Motor neuron (in vitro differentiated cells): Measurements from ENCODE around the gene PDGFC. TPM values are rescaled to one million over a fixed set of nuclear protein-coding genes. Genes with fewer than 3 reads are reported as not detected.
"Not testable (repeated sequence)": the region's sequence is repeated elsewhere in the genome, so short reads cannot be mapped to it uniquely, and the experiment has no call there.

Source experiments
- ATAC-seq, 8 experiments: fragments of 200-7000 bp; cut with Tn5 transposase; replicated peaks in 6 of 8; 2 replicates each; pipeline ENCODE4 v1.8.0; 2021; ENCODE audit warnings: mild to moderate bottlenecking in 8 of 8, moderate library complexity in 8 of 8
- H3K27ac ChIP-seq, 2 donors: fragments of 250-450 bp; sonication (Bioruptor Pico); 2 replicates each; pipeline ENCODE4 v1.9.0; 2021; ENCODE audit warnings: antibody characterized with exemption in 2 of 2, mild to moderate bottlenecking in 2 of 2, moderate library complexity in 1 of 2
- H3K4me1 ChIP-seq, 2 donors: fragments of 250-450 bp; sonication (Bioruptor Pico); replicated peaks in 1 of 2; 2 replicates each; pipeline ENCODE4 v1.6.1; 2021; ENCODE audit warnings: antibody characterized with exemption in 2 of 2, mild to moderate bottlenecking in 2 of 2, moderate library complexity in 1 of 2
- H3K4me3 ChIP-seq, 5 donors: fragments of 250-450 bp; sonication (Bioruptor Pico); 2 replicates each; pipeline ENCODE4 v1.9.0; 2021; ENCODE audit warnings: antibody characterized with exemption in 5 of 5, mild to moderate bottlenecking in 5 of 5, moderate library complexity in 4 of 5
- WGBS, 10 experiments: fragments of 450-650 bp; shearing (Covaris generic); methylation state at CpG; one replicate each; pipeline ENCODE4 v1.0.0; 2022; 5-methylcytosine and 5-hydroxymethylcytosine counted together
- in situ Hi-C, 9 experiments: fragments of 400-800 bp; cut with MboI; loops; one replicate each; pipeline ENCODE4 v1.15.0; 2021; ENCODE audit warnings: low sequenced_read_pairs in 9 of 9, low pct_unique_long_range_greater_than_20kb in 2 of 9; ENCODE audit not compliant: unreplicated experiment in 9 of 9
- total RNA-seq, 8 experiments: library from RNA; unstranded; fragments of 300-600 nt; gene quantifications; 2 replicates each; pipeline versions ENCODE4 v1.2.3 to v1.2.4, GENCODE V29; 2022

PDGFC gene
- total RNA-seq, 8 experiments from 2014 or later, result 5.4 to 43.0 (median 6.2) TPM

GRCh38 chr4:156942991-156943390 lies 28.6 kb downstream of the PDGFC start:
- H3K27ac ChIP-seq, result peak overlapping the region in 1 of 2 donors; percentile 16
- no peak for ATAC-seq
- peaks cover 42 to 82% of the 10 kb centered on the region in 2 donors for H3K4me1 ChIP-seq
- in situ Hi-C loops, result no loop called here
- 50 to 100% (median 77%) methylated on average over 1 to 4 of the region's 4 CpGs; no CpG with 5 or more reads in 2 of the 10 experiments for WGBS, 10 experiments
- no peak overlapping the region for H3K4me3 ChIP-seq

GRCh38 chr4:156941940-156942548 lies 29.6 kb downstream of the PDGFC start:
- H3K4me3 ChIP-seq, result no peak overlapping the region
- peak in 7 of 8 experiments; percentile 40 to 94 (median 88) for ATAC-seq
- 0 to 89% (median 5%) methylated on average over 1 to 7 of the region's 7 CpGs for whole genome bisulfite sequencing, 10 experiments
- H3K4me1 ChIP-seq, result peaks cover 37 to 73% of the 10 kb centered on the region in 2 donors
- H3K27ac ChIP-seq, result peak overlapping the region; percentile 41 to 54
- in situ Hi-C loops, result no loop called here

- H3K27ac ChIP-seq, result no peak overlapping the region
- peaks cover 23 to 52% of the 10 kb centered on the region in 2 donors for H3K4me1 ChIP-seq
- in situ Hi-C loops, result no loop called here
- no peak for ATAC-seq
- 12 to 100% (median 84%) methylated on average over 1 to 2 of the region's 2 CpGs for WGBS, 10 experiments
- H3K4me3 ChIP-seq, result no peak overlapping the region
Measured at GRCh38 chr4:156939801-156940200, 31.8 kb downstream of the PDGFC start.

- H3K4me3 ChIP-seq, result no peak overlapping the region
- ATAC-seq, result peak in 2 of 8 experiments; percentile 68 to 85
- H3K4me1 ChIP-seq, result peaks cover 19 to 45% of the 10 kb centered on the region in 2 donors
- no peak overlapping the region for H3K27ac ChIP-seq
- in situ Hi-C loops, result no loop called here
- 5 to 100% (median 63%) methylated on average over 1 to 3 of the region's 3 CpGs; no CpG with 5 or more reads in 1 of the 10 experiments for WGBS, 10 experiments
Measured at GRCh38 chr4:156939139-156939538, 32.5 kb downstream of the PDGFC start.

GRCh38 chr4:156934259-156934635 lies 37.4 kb downstream of the PDGFC start:
- H3K27ac ChIP-seq, result no peak overlapping the region
- WGBS, 10 experiments, result 50 to 100% (median 100%) methylated on average over 1 to 2 of the region's 2 CpGs; no CpG with 5 or more reads in 1 of the 10 experiments
- no peak for ATAC-seq

GRCh38 chr4:156933633-156934258 lies 37.9 kb downstream of the PDGFC start:
- in situ Hi-C loops, result no loop called here
- Histone ChIP-seq H3K4me1 (peaks cover 4% of the 10 kb centered on the region in 2 donors), H3K4me3 (no peak overlapping the region), H3K27ac (no peak overlapping the region)
- ATAC-seq, result peak; percentile 69 to 99 (median 86)
- 31 to 100% (median 81%) methylated on average over 1 to 5 of the region's 5 CpGs; no CpG with 5 or more reads in 1 of the 10 experiments for WGBS, 10 experiments

More at GRCh38 chr4:156934259-156934635, 37.4 kb downstream of the PDGFC start:
- H3K4me3 ChIP-seq, result no peak overlapping the region
- in situ Hi-C loops, result no loop called here
- H3K4me1 ChIP-seq, result peaks cover 4 to 8% of the 10 kb centered on the region in 2 donors

- H3K4me3 ChIP-seq, in situ Hi-C loops, H3K4me1 ChIP-seq, H3K27ac ChIP-seq, ATAC-seq: not testable (repeated sequence)
- no CpG with 5 or more reads among the region's 2 CpGs for WGBS, 10 experiments
Measured at GRCh38 chr4:156932360-156932759, 39.2 kb downstream of the PDGFC start.

GRCh38 chr4:156931267-156931666 lies 40.3 kb downstream of the PDGFC start:
- Histone ChIP-seq H3K27ac (no peak overlapping the region), H3K4me1 (peaks cover 3 to 4% of the 10 kb centered on the region in 2 donors), H3K4me3 (no peak overlapping the region)
- WGBS, 10 experiments, result 0 to 100% (median 80%) methylated on average over 1 to 2 of the region's 2 CpGs; no CpG with 5 or more reads in 3 of the 10 experiments
- in situ Hi-C loops, result no loop called here
- peak in 3 of 8 experiments; percentile 13 to 54 (median 32) for ATAC-seq

- 38 to 94% (median 69%) methylated on average over 2 to 3 of the region's 3 CpGs; no CpG with 5 or more reads in 1 of the 10 experiments for WGBS, 10 experiments
- in situ Hi-C loops, result no loop called here
- H3K27ac ChIP-seq, result no peak overlapping the region
- peaks cover 3 to 4% of the 10 kb centered on the region in 2 donors for H3K4me1 ChIP-seq
- ATAC-seq, result no peak
- H3K4me3 ChIP-seq, result no peak overlapping the region
Measured at GRCh38 chr4:156929386-156930105, 42.1 kb downstream of the PDGFC start.

GRCh38 chr4:156924774-156925315 lies 46.8 kb downstream of the PDGFC start:
- Histone ChIP-seq H3K4me1 (peaks cover 3 to 4% of the 10 kb centered on the region in 2 donors), H3K4me3 (no peak overlapping the region), H3K27ac (no peak overlapping the region)
- ATAC-seq, result peak in 1 of 8 experiments; percentile 25
- in situ Hi-C loops, result no loop called here

GRCh38 chr4:156923525-156923924 lies 48.1 kb downstream of the PDGFC start:
- no peak overlapping the region for H3K4me3 ChIP-seq
- no peak overlapping the region for H3K27ac ChIP-seq
- H3K4me1 ChIP-seq, result no peaks in the 10 kb centered on the region
- no peak for ATAC-seq
- 50 to 89% (median 83%) methylated on average over 1 of the region's 1 CpG; no CpG with 5 or more reads in 2 of the 10 experiments for WGBS, 10 experiments
- in situ Hi-C loops, result no loop called here

GRCh38 chr4:156915221-156915620 lies 56.4 kb downstream of the PDGFC start:
- 88 to 100% (median 100%) methylated on average over 1 to 2 of the region's 2 CpGs; no CpG with 5 or more reads in 1 of the 10 experiments for WGBS, 10 experiments
- Histone ChIP-seq H3K4me1 (no peaks in the 10 kb centered on the region), H3K4me3 (no peak overlapping the region), H3K27ac (no peak overlapping the region)
- in situ Hi-C loops, result no loop called here
- no peak for ATAC-seq

- no peak for ATAC-seq
- Histone ChIP-seq H3K4me1 (no peaks in the 10 kb centered on the region), H3K4me3 (no peak overlapping the region), H3K27ac (no peak overlapping the region)
- WGBS, 10 experiments, result 93 to 100% (median 100%) methylated on average over 1 to 4 of the region's 4 CpGs
- in situ Hi-C loops, result no loop called here
Measured at GRCh38 chr4:156913234-156913633, 58.4 kb downstream of the PDGFC start.
